Astrocyte of the spinal cord (primary cell): ENCODE results near the gene ZNF431.
A peak's percentile ranks its signal among the peaks of the same experiment; 100 is the strongest.

ENCODE experiments used
- DNase-seq: peaks from one replicate; pipeline ENCODE4 v3.0.0; 2011; ENCODE audit warnings: low read depth, low spot score
- H3K4me3 ChIP-seq: 2 replicates; pipeline ENCODE4 v1.5.1; 2011; ENCODE audit warnings: low read depth, mild to moderate bottlenecking, low read length, moderate library complexity
- in situ Hi-C: cut with HindIII; loops from 2 replicates; pipeline ENCODE4 v1.10.0; 2017; ENCODE audit warnings: low sequenced_read_pairs
- TF ChIP-seq, protein P1 (sequence below): IDR thresholded peaks from 2 replicates; pipeline ENCODE4 v1.5.1; 2012; ENCODE audit warnings: low read depth, mild to moderate bottlenecking, low read length, inconsistent platforms

ZNF431 gene

GRCh38 chr19:21158523-21159135, 16.8 kb downstream of the ZNF431 start:
- in situ Hi-C loops = no loop called here
- TF ChIP-seq, protein P1, sequence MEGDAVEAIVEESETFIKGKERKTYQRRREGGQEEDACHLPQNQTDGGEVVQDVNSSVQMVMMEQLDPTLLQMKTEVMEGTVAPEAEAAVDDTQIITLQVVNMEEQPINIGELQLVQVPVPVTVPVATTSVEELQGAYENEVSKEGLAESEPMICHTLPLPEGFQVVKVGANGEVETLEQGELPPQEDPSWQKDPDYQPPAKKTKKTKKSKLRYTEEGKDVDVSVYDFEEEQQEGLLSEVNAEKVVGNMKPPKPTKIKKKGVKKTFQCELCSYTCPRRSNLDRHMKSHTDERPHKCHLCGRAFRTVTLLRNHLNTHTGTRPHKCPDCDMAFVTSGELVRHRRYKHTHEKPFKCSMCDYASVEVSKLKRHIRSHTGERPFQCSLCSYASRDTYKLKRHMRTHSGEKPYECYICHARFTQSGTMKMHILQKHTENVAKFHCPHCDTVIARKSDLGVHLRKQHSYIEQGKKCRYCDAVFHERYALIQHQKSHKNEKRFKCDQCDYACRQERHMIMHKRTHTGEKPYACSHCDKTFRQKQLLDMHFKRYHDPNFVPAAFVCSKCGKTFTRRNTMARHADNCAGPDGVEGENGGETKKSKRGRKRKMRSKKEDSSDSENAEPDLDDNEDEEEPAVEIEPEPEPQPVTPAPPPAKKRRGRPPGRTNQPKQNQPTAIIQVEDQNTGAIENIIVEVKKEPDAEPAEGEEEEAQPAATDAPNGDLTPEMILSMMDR = no peak
- no peak overlapping the region for H3K4me3 ChIP-seq
- DNase-seq = peak; percentile 48

GRCh38 chr19:21164541-21164940, 22.7 kb downstream of the ZNF431 start:
- TF ChIP-seq, protein P1 = no peak
- in situ Hi-C loops = no loop called here
- no peak overlapping the region for H3K4me3 ChIP-seq
- DNase-seq = no peak

- in situ Hi-C loops = no loop called here
- TF ChIP-seq, protein P1 = no peak
These were observed 24.6 kb downstream of the ZNF431 start for GRCh38 chr19:21166436-21166835.

GRCh38 chr19:21197590-21198295, 55.9 kb downstream of the ZNF431 start:
- H3K4me3 ChIP-seq = no peak overlapping the region
- in situ Hi-C loops = no loop called here
- TF ChIP-seq, protein P1 = no peak
- no peak for DNase-seq

More at GRCh38 chr19:21166436-21166835, 24.6 kb downstream of the ZNF431 start:
- no peak overlapping the region for H3K4me3 ChIP-seq
- DNase-seq = no peak

DNA sequence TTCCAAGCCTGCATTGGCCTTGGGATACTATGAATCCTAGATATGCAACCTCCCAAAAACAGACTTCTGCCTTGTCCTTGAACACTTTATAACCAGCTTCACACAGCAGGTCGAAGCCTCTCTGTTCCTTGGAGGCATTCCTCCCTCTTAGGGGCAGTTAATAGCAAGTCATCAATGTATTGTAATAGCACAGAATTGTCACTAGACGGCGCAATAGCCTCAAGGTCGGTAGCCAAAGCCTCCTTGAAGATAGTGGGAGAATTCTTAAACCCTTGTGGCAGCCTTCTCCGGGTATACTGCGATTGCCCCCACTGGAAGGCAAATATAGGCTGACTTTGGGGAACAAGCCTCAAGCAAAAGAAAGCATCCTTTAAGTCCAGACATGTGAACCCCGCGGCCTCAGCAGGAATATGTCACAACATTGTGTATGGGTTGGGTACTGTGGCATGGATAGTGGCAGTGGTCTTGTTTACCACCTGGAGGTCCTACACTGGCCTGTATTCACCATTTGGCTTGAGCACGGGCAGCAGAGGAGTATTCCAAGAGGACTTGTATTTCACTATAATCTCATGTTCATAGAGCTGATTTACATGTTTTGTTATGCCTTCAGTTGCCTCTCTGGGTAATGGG, 61.1 kb downstream of the ZNF431 start:
- in situ Hi-C loops = no loop called here
- TF ChIP-seq, protein P1 = peak; percentile 32
- no peak for DNase-seq
- no peak overlapping the region for H3K4me3 ChIP-seq

DNA sequence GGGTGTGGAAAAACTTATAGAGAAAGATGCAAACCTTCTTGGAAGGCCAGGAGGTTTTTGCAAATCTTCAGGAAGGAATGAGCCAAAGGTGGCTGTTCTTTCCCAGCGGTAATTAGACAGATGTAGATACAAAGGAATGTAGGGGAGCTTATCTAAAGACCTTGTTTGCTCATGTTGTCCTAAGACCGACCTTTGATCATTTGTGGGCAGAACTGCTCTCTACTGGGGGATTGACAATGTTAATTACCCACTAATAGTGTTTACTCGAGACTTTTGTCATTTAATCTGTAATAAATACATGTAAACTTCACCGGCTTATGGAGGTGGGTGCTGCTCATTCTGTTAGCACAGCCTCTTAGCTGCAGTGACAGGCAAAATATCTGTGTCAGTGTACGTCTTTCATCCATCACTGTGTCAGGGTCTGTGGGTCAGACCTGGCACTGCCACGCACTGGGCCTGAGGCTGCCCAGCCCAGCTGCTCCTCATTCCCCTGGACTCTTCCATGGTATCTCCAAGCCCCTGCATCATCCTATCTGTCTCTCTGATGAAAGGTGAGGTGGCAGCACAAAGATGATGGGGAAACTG, 68.3 kb downstream of the ZNF431 start:
- no peak overlapping the region for H3K4me3 ChIP-seq
- TF ChIP-seq, protein P1 = no peak
- in situ Hi-C loops = no loop called here
- DNase-seq = no peak
